Vein endothelial cell (primary cell): ENCODE data around the gene RAD51AP2. TPM values are rescaled to one million over a fixed set of nuclear protein-coding genes. Genes with fewer than 3 reads are reported as not detected.

ENCODE experiments used
- total RNA-seq: library from RNA; depleted of rRNA; stranded (reverse); fragments of >200 nt; gene quantifications from 2 replicates; pipeline ENCODE4 v1.2.3, GENCODE V29; 2012

RAD51AP2 gene
- total RNA-seq: not detected in 2 replicates

DNA sequence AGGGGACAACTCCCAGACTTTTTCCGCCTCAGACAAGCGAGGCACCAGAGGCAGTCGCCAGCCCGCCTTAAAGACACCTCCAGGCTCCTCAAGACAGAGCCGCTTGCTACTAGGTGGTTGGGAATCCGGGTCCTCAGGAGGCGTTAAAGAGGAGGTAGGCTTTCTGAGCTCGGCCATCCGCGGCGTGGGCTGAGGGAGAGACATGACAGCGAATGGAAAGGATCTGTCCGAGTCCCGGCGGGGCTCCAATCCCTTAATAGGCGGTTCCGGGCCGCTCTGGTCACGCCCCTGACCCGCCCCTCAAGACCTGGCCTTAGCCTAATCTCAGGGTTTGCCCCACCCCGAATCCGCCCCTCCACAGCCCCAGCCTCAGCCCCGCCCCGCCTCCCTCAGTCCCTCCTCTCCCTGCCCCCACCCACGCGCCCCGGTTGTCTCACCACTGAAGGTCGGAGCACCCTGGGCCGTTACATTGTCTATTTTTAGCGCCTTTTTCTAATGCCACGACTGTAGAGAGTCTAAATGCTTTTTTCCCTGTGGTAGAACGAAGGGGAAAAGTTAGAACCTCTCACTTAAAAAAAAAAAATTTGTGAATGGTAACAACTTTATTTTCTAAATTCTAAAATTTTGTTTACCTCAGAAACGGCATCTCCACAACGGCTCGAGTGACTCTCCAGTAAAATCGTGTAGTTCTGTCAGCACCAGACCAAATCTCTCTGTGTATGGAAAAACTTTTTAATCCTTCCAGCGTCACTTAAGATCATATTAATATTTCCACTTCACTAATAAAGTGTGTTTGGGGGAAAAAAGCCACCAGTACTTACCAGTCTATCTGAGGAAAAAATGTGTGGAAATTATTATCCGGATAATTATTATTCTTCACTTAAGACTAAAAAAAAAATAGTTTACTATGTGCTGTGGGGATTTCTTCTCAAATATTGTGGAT is at the start of gene RAD51AP2:
RAD51AP2 (minus strand) TSS at position 229 of the 943 bp plus-strand sequence; CDS start at position 204, 25 bp downstream.

DNA sequence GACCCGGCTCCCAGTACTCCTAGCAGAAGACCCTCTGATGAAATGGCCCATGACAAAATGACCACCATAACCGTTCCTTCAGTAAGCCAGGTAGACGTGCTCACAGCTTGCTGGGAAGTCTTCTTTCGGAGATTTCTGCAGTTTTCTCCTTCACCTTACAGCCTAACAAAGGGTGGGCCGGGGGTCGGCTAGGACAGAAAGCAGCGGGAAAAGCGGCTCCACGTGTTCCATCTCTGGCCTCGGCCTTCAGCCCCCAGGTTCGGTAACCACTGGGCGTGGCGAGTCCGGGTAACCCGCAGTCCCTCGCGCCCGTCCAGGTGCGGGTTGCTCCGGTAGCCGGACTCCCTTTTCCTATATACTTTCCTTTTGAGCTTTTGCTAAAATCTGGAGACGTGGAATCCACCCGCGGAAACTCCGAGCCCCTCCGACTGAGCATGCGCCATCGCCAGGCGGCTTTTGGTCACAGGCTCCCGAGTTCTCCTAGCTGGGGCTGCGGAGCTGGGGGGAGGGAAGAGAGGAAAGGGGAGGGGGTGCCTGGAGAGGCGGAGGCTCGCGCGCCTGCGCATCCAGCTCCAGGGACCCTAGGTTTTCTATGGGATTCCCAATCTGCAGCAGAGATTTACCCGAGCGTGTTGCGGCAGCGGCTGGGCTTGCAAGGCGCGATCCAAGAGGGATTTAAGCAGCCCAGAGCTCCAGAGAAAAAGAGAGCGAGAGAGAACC is 22.0 kb upstream of the RAD51AP2 start, which contains the start of gene VSNL1:
VSNL1 (plus strand) TSS at position 604 of the 720 bp plus-strand sequence. CDS start 51,379 bp downstream, outside the sequence.

Other genes starting within 250 kb of the RAD51AP2 start
- gene VSNL1, start 22.3 kb upstream of the RAD51AP2 start, total RNA-seq: not detected in 2 replicates
- gene SMC6, start 235.4 kb upstream of the RAD51AP2 start, total RNA-seq: 24.8 and 27.3 TPM in 2 replicates
- 10.8 and 25.5 TPM in 2 replicates for gene GEN1, start 235.7 kb upstream of the RAD51AP2 start, total RNA-seq